PC-3 (cell line): Measurements from ENCODE around the gene ST3GAL4. TPM values are rescaled to one million over a fixed set of nuclear protein-coding genes. Genes with fewer than 3 reads are reported as not detected.

ENCODE experiments used
- ATAC-seq: fragments of 200-7000 bp; cut with Tn5 transposase; 2 replicates; pipeline ENCODE4 v1.9.1; 2020; ENCODE audit warnings: mild to moderate bottlenecking, moderate library complexity
- BruUV-seq: library from RNA; stranded (reverse); fragments of 400-500 nt; replicated peaks from 2 replicates; lab custom pipeline; 2021; lab: Mats Ljungman, UMichigan
- CTCF ChIA-PET: fragments of 300-600 bp; sonication (Branson Sonifier 250); formaldehyde crosslinking; loops from one replicate; lab custom pipeline; 2022; ENCODE audit warnings: antibody characterized with exemption; lab: Charles Lee
- POLR2A ChIA-PET: fragments of 300-600 bp; sonication (Branson Sonifier 250); formaldehyde crosslinking; loops from one replicate; lab custom pipeline; 2022; ENCODE audit warnings: antibody characterized with exemption; ENCODE audit not compliant: unreplicated experiment; lab: Charles Lee
- DNase-seq: peaks from one replicate; pipeline ENCODE4 v3.0.0-alpha.2; 2015
- H2AFZ ChIP-seq: fragments of 300-600 bp; sonication (generic); 2 replicates; pipeline ENCODE4 v1.6.0; 2016; ENCODE audit warnings: antibody characterized with exemption, low read length
- H3F3A ChIP-seq: fragments of 300-600 bp; sonication (generic); one replicate; pipeline ENCODE4 v1.6.0; 2017; ENCODE audit warnings: antibody characterized with exemption, low read length, control low read depth, mild to moderate bottlenecking; ENCODE audit not compliant: unreplicated experiment
- H3K27ac ChIP-seq: fragments of 300-600 bp; sonication (generic); 2 replicates; pipeline ENCODE4 v1.5.1; 2016; ENCODE audit warnings: mild to moderate bottlenecking, low read length
- H3K27me3 ChIP-seq: fragments of 300-600 bp; sonication (generic); 2 replicates; pipeline ENCODE4 v1.6.1; 2016; ENCODE audit warnings: low read length, mixed read lengths
- H3K36me3 ChIP-seq: fragments of 300-600 bp; sonication (generic); 2 replicates; pipeline ENCODE4 v1.6.1; 2016; ENCODE audit warnings: low read depth, mixed run types, low read length, mixed read lengths
- H3K4me1 ChIP-seq: fragments of 300-600 bp; sonication (generic); 2 replicates; pipeline ENCODE4 v1.5.1; 2016; ENCODE audit warnings: low read length; ENCODE audit not compliant: insufficient read depth
- H3K4me2 ChIP-seq: fragments of 300-600 bp; sonication (generic); 2 replicates; pipeline ENCODE4 v1.6.0; 2016; ENCODE audit warnings: low read length
- H3K4me3 ChIP-seq: fragments of 300-600 bp; sonication (generic); 2 replicates; pipeline ENCODE4 v1.5.1; 2016; ENCODE audit warnings: mild to moderate bottlenecking, low read length, mixed read lengths
- H3K79me2 ChIP-seq: fragments of 300-600 bp; sonication (generic); 2 replicates; pipeline ENCODE4 v1.6.1; 2017; ENCODE audit warnings: low read length, mixed read lengths
- H3K9ac ChIP-seq: fragments of 300-600 bp; sonication (generic); 2 replicates; pipeline ENCODE4 v1.6.0; 2016; ENCODE audit warnings: mild to moderate bottlenecking, low read length
- H3K9me2 ChIP-seq: fragments of 300-600 bp; sonication (generic); replicated peaks from 2 replicates; pipeline ENCODE4 v1.6.1; 2016; ENCODE audit warnings: mixed run types, low read length, mixed read lengths
- H3K9me3 ChIP-seq: fragments of 300-600 bp; sonication (generic); 2 replicates; pipeline ENCODE4 v1.6.1; 2016; ENCODE audit warnings: low read length, mixed read lengths
- H4K20me1 ChIP-seq: fragments of 300-600 bp; sonication (generic); 2 replicates; pipeline ENCODE4 v1.6.1; 2016; ENCODE audit warnings: low read length, mixed read lengths
- CTCF ChIP-seq: fragments of 300-600 bp; sonication (generic); conservative IDR thresholded peaks from 2 replicates; pipeline ENCODE4 v1.5.1; 2017; ENCODE audit warnings: antibody characterized with exemption, low read depth, mild to moderate bottlenecking, low read length
- EZH2 ChIP-seq: fragments of 300-600 bp; sonication (generic); IDR thresholded peaks from one replicate; pipeline ENCODE4 v1.6.1; 2017; ENCODE audit warnings: antibody characterized with exemption, mild to moderate bottlenecking, low read length; ENCODE audit not compliant: unreplicated experiment
- EZH2phosphoT487 ChIP-seq: fragments of 300-600 bp; sonication (generic); IDR thresholded peaks from 2 replicates; pipeline ENCODE4 v1.6.1; 2018; ENCODE audit warnings: mild to moderate bottlenecking, antibody characterized with exemption, low read length, borderline replicate concordance
- intact Hi-C: fragments of 100-400 bp; cut with micrococcal nuclease; formaldehyde crosslinking; loops from 2 replicates; pipeline ENCODE4 v1.9.0; 2023
- total RNA-seq: library from RNA; depleted of rRNA; stranded (reverse); fragments of >200 nt; gene quantifications from 2 replicates; pipeline ENCODE4 v1.2.3, GENCODE V29; 2014

Gene ST3GAL4
- total RNA-seq, 1 experiment from 2014 or later: 126 TPM

- ChIA-PET POLR2A (interaction anchor here (0.6 kb wide), 3 partner anchors 23 to 1850 kb away, joined by 3 to 4 read pairs (median 4); partner anchors contain the start of gene ST3GAL4), CTCF (no interaction called here)
- Histone ChIP-seq H3K27ac (peak overlapping the region; percentile 83), H3K9ac (peak overlapping the region; percentile 21; the same call in 1 of the 2 replicates), H3K79me2 (no peaks in the 10 kb centered on the region), H2AFZ (no peak overlapping the region), H3K4me3 (no peak overlapping the region), H3K4me1 (peaks cover 28% of the 10 kb centered on the region), H3K27me3 (no peaks in the 10 kb centered on the region), H3K9me2 (no peaks in the 10 kb centered on the region), H4K20me1 (no peaks in the 10 kb centered on the region), H3K9me3 (no peaks in the 10 kb centered on the region), H3K36me3 (no peaks in the 10 kb centered on the region), H3K4me2 (peak overlapping the region; percentile 58), H3F3A (no peaks in the 10 kb centered on the region)
- TF ChIP-seq EZH2phosphoT487 (no peak), CTCF (no peak), EZH2 (no peak)
- ATAC-seq (peak; percentile 96), DNase-seq (peak; percentile 95)
- intact Hi-C loops: no loop called here
- no TSS peak for BruUV-seq
Observed at GRCh38 chr11:126332221-126332711, 23.2 kb upstream of the ST3GAL4 start.

DNA sequence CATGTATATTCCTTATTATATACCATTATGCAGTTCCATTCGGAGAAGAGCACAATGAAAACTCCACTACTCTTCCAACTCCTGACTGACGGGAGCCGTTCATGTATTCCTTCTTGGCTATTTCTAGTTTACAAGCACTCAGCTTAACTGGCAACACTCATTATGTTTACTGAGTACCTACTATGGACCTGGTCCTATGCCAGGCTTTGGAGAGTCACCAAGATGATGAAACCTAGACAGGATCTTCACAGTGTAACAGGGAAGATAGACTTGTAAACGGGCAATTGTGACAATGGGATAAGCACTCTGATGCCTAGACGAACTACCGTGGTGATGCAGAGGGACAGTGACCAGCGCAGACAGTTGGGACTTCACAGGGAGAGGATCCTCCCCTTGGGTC is 22.3 kb upstream of the ST3GAL4 start:
- Histone ChIP-seq H3K27ac (peak overlapping the region; percentile 83), H4K20me1 (no peaks in the 10 kb centered on the region), H3K4me2 (no peak overlapping the region), H3K9me2 (no peaks in the 10 kb centered on the region), H3K36me3 (no peaks in the 10 kb centered on the region), H3K27me3 (no peaks in the 10 kb centered on the region), H3K9ac (peak overlapping the region; percentile 21; the same call in 1 of the 2 replicates), H3K4me3 (no peak overlapping the region), H2AFZ (no peak overlapping the region), H3F3A (no peaks in the 10 kb centered on the region), H3K9me3 (no peaks in the 10 kb centered on the region), H3K4me1 (peaks cover 28% of the 10 kb centered on the region), H3K79me2 (no peaks in the 10 kb centered on the region)
- CTCF ChIA-PET: no interaction called here
- ATAC-seq: peak; percentile 10
- intact Hi-C loops: no loop called here
- POLR2A ChIA-PET: no interaction called here
- DNase-seq: peak; percentile 78
- no TSS peak for BruUV-seq
- TF ChIP-seq CTCF (no peak), EZH2 (no peak), EZH2phosphoT487 (no peak)

DNA sequence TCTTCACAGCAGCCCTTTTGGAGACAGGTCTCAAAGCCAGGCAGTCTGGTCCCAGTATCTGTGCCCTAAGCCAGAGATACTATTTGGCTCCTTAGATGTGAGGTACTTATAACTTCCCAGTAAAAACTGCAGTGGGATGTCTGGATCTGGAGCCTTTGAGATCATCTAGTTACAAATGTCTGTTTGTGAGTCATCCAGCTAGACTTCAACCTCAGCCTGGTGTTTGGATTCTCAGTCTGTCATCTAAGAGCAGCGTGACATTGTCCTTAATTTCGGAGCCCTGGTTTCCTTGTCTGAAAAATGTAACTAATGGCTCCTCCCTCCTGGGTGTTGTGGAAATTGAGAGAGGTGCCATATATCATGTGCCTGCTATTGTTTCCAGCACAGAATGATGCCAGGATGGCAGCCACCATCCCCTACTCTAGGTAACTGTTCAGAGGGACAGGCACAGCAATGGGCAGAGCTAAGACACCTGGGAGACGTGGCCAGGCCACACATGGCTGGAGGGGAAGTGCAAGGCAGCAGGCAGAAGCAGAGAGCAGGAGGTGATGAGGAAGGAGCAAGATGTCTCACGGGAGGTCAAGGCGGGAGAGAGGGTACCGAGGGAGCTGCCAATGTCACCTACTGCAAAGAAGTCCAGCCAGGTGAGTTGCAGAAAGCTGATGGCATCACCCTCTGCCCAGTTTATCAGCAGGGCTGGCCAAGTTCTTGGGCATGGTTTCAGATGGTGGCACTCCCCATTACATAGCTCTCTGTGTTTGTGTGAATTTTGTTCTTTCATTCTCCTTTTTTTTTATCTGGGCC is 20.6 kb upstream of the ST3GAL4 start:
- H2AFZ ChIP-seq: no peak overlapping the region
- no peak overlapping the region for H3K4me2 ChIP-seq
- H3K27me3 ChIP-seq: no peaks in the 10 kb centered on the region
- H3K27ac ChIP-seq: no peak overlapping the region
- no peaks in the 10 kb centered on the region for H3K79me2 ChIP-seq
- ChIA-PET CTCF (interaction anchor here (0.6 kb wide), 1 partner anchor 1500 kb away, joined by 3 read pairs; no protein-coding TSS in a partner anchor), POLR2A (no interaction called here)
- peaks cover 37% of the 10 kb centered on the region for H3K4me1 ChIP-seq
- H3K9ac ChIP-seq: no peak overlapping the region
- no peak overlapping the region for H3K4me3 ChIP-seq
- no peaks in the 10 kb centered on the region for H3K9me2 ChIP-seq
- TF ChIP-seq EZH2: no peak
- no peak for TF ChIP-seq CTCF
- no peak for TF ChIP-seq EZH2phosphoT487
- BruUV-seq: no TSS peak
- no peaks in the 10 kb centered on the region for H3K9me3 ChIP-seq
- H3F3A ChIP-seq: no peaks in the 10 kb centered on the region
- H4K20me1 ChIP-seq: no peaks in the 10 kb centered on the region
- no peaks in the 10 kb centered on the region for H3K36me3 ChIP-seq
- DNase-seq (peak; percentile 42), ATAC-seq (no peak)
- intact Hi-C loops: no loop called here
